Panc1 (cell line): Measurements from ENCODE around the gene TUBB2B. TPM values are rescaled to one million over a fixed set of nuclear protein-coding genes. Genes with fewer than 3 reads are reported as not detected.

Experiments used
- ATAC-seq: fragments of 200-7000 bp; cut with Tn5 transposase; 2 replicates; pipeline ENCODE4 v1.9.1; 2020; ENCODE audit warnings: mild to moderate bottlenecking, moderate library complexity
- BruUV-seq: library from RNA; stranded (reverse); fragments of 400-500 nt; replicated peaks from 2 replicates; lab custom pipeline; 2021; lab: Mats Ljungman, UMichigan
- CTCF ChIA-PET: fragments of 300-600 bp; sonication (Branson Sonifier 250); formaldehyde crosslinking; loops from one replicate; lab custom pipeline; 2022; ENCODE audit warnings: antibody characterized with exemption; lab: Charles Lee
- POLR2A ChIA-PET: fragments of 300-600 bp; sonication (Branson Sonifier 250); formaldehyde crosslinking; loops from one replicate; lab custom pipeline; 2022; ENCODE audit warnings: antibody characterized with exemption; lab: Charles Lee
- DNase-seq: peaks from one replicate; pipeline ENCODE4 v3.0.0-alpha.2; 2010; ENCODE audit warnings: low read depth, low spot score
- H3K27ac ChIP-seq: 2 replicates; pipeline ENCODE4 v1.5.1; 2011; ENCODE audit warnings: mild to moderate bottlenecking, low read length, inconsistent platforms
- H3K27me3 ChIP-seq: fragments of 200-500 bp; sonication (Bioruptor generic); 2 replicates; pipeline ENCODE4 v1.6.0; 2014; ENCODE audit warnings: low read length, inconsistent platforms; ENCODE audit not compliant: control insufficient read depth, insufficient read depth
- H3K36me3 ChIP-seq: fragments of 200-500 bp; sonication (Bioruptor generic); 2 replicates; pipeline ENCODE4 v1.5.1; 2014; ENCODE audit warnings: inconsistent platforms, mild to moderate bottlenecking, low read length, moderate library complexity; ENCODE audit not compliant: control insufficient read depth, insufficient read depth
- H3K4me1 ChIP-seq: 2 replicates; pipeline ENCODE4 v1.5.1; 2011; ENCODE audit warnings: inconsistent platforms, mild to moderate bottlenecking, low read length, moderate library complexity; ENCODE audit not compliant: control insufficient read depth, insufficient read depth
- H3K4me3 ChIP-seq, 2 experiments: 2 replicates each; pipeline ENCODE4 v1.5.1; 2011 to 2012; ENCODE audit warnings: low read depth in 2 of 2, low read length in 2 of 2, mild to moderate bottlenecking in 2 of 2, inconsistent platforms in 1 of 2, moderate library complexity in 1 of 2
- H3K9me3 ChIP-seq: fragments of 200-500 bp; sonication (Bioruptor generic); 2 replicates; pipeline ENCODE4 v1.5.1; 2014; ENCODE audit warnings: low read depth, mild to moderate bottlenecking, inconsistent platforms, low read length, moderate library complexity; ENCODE audit not compliant: control insufficient read depth, insufficient read depth
- POLR2AphosphoS5 ChIP-seq: IDR thresholded peaks from 2 replicates; pipeline ENCODE4 v1.6.1; 2012; ENCODE audit warnings: mild to moderate bottlenecking, low read depth, low read length, moderate library complexity
- SIN3A ChIP-seq: IDR thresholded peaks from 2 replicates; pipeline ENCODE4 v1.6.1; 2012; ENCODE audit warnings: low read depth, mild to moderate bottlenecking, low read length, moderate library complexity, borderline replicate concordance; ENCODE audit not compliant: insufficient read depth
- TCF7L2 ChIP-seq: IDR thresholded peaks from 2 replicates; pipeline ENCODE4 v1.6.1; 2011; ENCODE audit warnings: mild to moderate bottlenecking, low read depth, low read length, inconsistent platforms
- in situ Hi-C: cut with HindIII; loops from 2 replicates; pipeline ENCODE4 v1.10.0; 2016; ENCODE audit warnings: low sequenced_read_pairs, low pct_unique_long_range_greater_than_20kb
- intact Hi-C: fragments of 100-400 bp; cut with micrococcal nuclease; formaldehyde crosslinking; loops from one replicate; pipeline ENCODE4 v1.10.0; 2022; ENCODE audit not compliant: unreplicated experiment
- total RNA-seq: library from RNA; stranded (reverse); gene quantifications from one replicate; pipeline ENCODE4 v1.2.1, GENCODE V29; 2021; ENCODE audit not compliant: unreplicated experiment
- TF ChIP-seq, protein P1 (sequence below): fragments of 450-650 bp; IDR thresholded peaks from 2 replicates; pipeline ENCODE4 v1.5.1; 2017; ENCODE audit warnings: mild to moderate bottlenecking
- TF ChIP-seq, protein P2 (sequence below), 2 experiments: IDR thresholded peaks; 2 replicates each; pipeline ENCODE4 v1.6.1; 2011 to 2012; ENCODE audit warnings: low read depth in 2 of 2, control low read depth in 1 of 2, low read length in 1 of 2, mild to moderate bottlenecking in 1 of 2, moderate library complexity in 1 of 2; ENCODE audit not compliant: insufficient read depth in 1 of 2

Gene TUBB2B
- total RNA-seq, 1 experiment from 2014 or later: 22.7 TPM

- no peak overlapping the region for H3K4me3 ChIP-seq
- BruUV-seq: no TSS peak
- TF ChIP-seq, protein P1, sequence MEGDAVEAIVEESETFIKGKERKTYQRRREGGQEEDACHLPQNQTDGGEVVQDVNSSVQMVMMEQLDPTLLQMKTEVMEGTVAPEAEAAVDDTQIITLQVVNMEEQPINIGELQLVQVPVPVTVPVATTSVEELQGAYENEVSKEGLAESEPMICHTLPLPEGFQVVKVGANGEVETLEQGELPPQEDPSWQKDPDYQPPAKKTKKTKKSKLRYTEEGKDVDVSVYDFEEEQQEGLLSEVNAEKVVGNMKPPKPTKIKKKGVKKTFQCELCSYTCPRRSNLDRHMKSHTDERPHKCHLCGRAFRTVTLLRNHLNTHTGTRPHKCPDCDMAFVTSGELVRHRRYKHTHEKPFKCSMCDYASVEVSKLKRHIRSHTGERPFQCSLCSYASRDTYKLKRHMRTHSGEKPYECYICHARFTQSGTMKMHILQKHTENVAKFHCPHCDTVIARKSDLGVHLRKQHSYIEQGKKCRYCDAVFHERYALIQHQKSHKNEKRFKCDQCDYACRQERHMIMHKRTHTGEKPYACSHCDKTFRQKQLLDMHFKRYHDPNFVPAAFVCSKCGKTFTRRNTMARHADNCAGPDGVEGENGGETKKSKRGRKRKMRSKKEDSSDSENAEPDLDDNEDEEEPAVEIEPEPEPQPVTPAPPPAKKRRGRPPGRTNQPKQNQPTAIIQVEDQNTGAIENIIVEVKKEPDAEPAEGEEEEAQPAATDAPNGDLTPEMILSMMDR: no peak
- no peak for TF ChIP-seq POLR2AphosphoS5
- no peak for TF ChIP-seq TCF7L2
- TF ChIP-seq SIN3A: no peak
- TF ChIP-seq, protein P2, sequence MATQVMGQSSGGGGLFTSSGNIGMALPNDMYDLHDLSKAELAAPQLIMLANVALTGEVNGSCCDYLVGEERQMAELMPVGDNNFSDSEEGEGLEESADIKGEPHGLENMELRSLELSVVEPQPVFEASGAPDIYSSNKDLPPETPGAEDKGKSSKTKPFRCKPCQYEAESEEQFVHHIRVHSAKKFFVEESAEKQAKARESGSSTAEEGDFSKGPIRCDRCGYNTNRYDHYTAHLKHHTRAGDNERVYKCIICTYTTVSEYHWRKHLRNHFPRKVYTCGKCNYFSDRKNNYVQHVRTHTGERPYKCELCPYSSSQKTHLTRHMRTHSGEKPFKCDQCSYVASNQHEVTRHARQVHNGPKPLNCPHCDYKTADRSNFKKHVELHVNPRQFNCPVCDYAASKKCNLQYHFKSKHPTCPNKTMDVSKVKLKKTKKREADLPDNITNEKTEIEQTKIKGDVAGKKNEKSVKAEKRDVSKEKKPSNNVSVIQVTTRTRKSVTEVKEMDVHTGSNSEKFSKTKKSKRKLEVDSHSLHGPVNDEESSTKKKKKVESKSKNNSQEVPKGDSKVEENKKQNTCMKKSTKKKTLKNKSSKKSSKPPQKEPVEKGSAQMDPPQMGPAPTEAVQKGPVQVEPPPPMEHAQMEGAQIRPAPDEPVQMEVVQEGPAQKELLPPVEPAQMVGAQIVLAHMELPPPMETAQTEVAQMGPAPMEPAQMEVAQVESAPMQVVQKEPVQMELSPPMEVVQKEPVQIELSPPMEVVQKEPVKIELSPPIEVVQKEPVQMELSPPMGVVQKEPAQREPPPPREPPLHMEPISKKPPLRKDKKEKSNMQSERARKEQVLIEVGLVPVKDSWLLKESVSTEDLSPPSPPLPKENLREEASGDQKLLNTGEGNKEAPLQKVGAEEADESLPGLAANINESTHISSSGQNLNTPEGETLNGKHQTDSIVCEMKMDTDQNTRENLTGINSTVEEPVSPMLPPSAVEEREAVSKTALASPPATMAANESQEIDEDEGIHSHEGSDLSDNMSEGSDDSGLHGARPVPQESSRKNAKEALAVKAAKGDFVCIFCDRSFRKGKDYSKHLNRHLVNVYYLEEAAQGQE (IDR thresholded peaks at IDR 0.05; ENCODE audit: insufficient read depth in 1 of 2, low read depth in 2 of 2, low read length in 1 of 2): no peak
- no peaks in the 10 kb centered on the region for H3K27me3 ChIP-seq
- no peak overlapping the region for H3K27ac ChIP-seq
- CTCF ChIA-PET: no interaction called here
- DNase-seq: no peak
- H3K9me3 ChIP-seq: no peaks in the 10 kb centered on the region
- no peaks in the 10 kb centered on the region for H3K36me3 ChIP-seq
- no peak for ATAC-seq
- intact Hi-C loops (no loop called here), in situ Hi-C loops (no loop called here)
- POLR2A ChIA-PET: no interaction called here
- no peaks in the 10 kb centered on the region for H3K4me1 ChIP-seq
Observed at GRCh38 chr6:3202999-3203696, 24.3 kb downstream of the TUBB2B start.

- DNase-seq (no peak), ATAC-seq (no peak)
- TF ChIP-seq SIN3A (no peak), TCF7L2 (no peak), POLR2AphosphoS5 (no peak)
- TF ChIP-seq, protein P2 (IDR thresholded peaks at IDR 0.05; ENCODE audit: insufficient read depth in 1 of 2, low read depth in 2 of 2, low read length in 1 of 2): no peak
- TF ChIP-seq, protein P1: no peak
- BruUV-seq: no TSS peak
- POLR2A ChIA-PET: no interaction called here
- Histone ChIP-seq H3K36me3 (no peaks in the 10 kb centered on the region), H3K9me3 (no peaks in the 10 kb centered on the region), H3K27ac (no peak overlapping the region), H3K4me3 (no peak overlapping the region), H3K4me1 (no peaks in the 10 kb centered on the region), H3K27me3 (no peaks in the 10 kb centered on the region)
- in situ Hi-C loops (no loop called here), intact Hi-C loops (no loop called here)
- CTCF ChIA-PET: interaction anchor here (0.6 kb wide), 1 partner anchor 202 kb away, joined by 9 read pairs; no protein-coding TSS in a partner anchor
Observed at GRCh38 chr6:3201388-3201787, 26.1 kb downstream of the TUBB2B start.
